GM13977 (cell line): Measurements from ENCODE around the gene TIMP3.

Experiments used
- DNase-seq: peaks from one replicate; pipeline ENCODE4 v3.0.0; 2012; ENCODE audit warnings: low spot score
- in situ Hi-C: fragments of 300-500 bp; cut with MboI; formaldehyde crosslinking; loops from one replicate; pipeline ENCODE4 v1.12.0; 2022; ENCODE audit warnings: low sequenced_read_pairs, low pct_unique_long_range_greater_than_20kb, mixed read lengths, inconsistent platforms; ENCODE audit not compliant: unreplicated experiment
- TF ChIP-seq, protein P1 (sequence below): IDR thresholded peaks from 2 replicates; pipeline ENCODE4 v1.5.1; 2012; ENCODE audit warnings: mild to moderate bottlenecking, control low read depth; ENCODE audit not compliant: insufficient read depth; ENCODE audit errors: extremely low read depth, missing control alignments

Gene TIMP3

DNA sequence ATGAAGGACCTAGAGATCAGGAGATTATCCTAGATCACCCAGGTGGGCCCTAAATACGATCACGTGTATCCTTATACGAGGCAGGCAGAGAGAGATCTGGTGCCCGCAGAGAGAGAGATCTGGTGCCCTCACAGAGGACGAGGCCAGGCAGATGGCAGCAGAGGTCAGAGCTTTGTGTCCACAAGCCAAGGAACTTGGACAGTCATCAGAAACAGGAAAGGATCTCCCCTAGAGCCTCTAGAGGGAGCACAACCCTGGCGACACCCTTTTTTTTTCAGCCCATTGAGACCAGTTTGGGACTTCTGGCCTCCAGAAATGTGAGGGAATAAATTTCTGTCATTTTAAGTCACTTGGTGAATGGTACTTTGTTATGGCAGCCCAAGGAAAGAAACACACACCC is 25.5 kb upstream of the TIMP3 start:
- TF ChIP-seq, protein P1, sequence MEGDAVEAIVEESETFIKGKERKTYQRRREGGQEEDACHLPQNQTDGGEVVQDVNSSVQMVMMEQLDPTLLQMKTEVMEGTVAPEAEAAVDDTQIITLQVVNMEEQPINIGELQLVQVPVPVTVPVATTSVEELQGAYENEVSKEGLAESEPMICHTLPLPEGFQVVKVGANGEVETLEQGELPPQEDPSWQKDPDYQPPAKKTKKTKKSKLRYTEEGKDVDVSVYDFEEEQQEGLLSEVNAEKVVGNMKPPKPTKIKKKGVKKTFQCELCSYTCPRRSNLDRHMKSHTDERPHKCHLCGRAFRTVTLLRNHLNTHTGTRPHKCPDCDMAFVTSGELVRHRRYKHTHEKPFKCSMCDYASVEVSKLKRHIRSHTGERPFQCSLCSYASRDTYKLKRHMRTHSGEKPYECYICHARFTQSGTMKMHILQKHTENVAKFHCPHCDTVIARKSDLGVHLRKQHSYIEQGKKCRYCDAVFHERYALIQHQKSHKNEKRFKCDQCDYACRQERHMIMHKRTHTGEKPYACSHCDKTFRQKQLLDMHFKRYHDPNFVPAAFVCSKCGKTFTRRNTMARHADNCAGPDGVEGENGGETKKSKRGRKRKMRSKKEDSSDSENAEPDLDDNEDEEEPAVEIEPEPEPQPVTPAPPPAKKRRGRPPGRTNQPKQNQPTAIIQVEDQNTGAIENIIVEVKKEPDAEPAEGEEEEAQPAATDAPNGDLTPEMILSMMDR: peak; percentile 15
- in situ Hi-C loops: loop anchor here (25.0 kb wide), 1 partner anchor 114 kb away; no protein-coding TSS in a partner anchor
- DNase-seq: no peak

DNA sequence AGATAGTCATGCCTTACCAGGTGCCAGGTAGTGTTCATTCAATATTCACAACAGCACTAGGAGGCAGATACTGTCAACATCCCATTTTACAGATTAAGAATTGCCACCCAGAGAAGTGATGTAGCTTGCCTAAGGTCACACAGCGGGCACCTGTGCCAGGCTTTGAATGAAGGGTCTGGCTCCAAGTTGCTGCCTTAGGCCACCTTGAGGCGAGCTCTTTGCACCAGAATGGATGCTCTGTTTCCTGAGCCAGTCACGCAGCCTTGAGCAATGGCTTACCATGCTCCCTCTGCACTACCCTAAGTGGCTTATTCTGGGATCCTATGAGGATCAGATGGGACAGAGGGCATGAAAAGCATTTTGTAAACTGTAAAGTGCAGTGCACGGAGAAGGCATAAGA is 25.1 kb upstream of the TIMP3 start:
- DNase-seq: no peak
- TF ChIP-seq, protein P1: no peak
- in situ Hi-C loops: loop anchor here (25.0 kb wide), 1 partner anchor 114 kb away; no protein-coding TSS in a partner anchor

DNA sequence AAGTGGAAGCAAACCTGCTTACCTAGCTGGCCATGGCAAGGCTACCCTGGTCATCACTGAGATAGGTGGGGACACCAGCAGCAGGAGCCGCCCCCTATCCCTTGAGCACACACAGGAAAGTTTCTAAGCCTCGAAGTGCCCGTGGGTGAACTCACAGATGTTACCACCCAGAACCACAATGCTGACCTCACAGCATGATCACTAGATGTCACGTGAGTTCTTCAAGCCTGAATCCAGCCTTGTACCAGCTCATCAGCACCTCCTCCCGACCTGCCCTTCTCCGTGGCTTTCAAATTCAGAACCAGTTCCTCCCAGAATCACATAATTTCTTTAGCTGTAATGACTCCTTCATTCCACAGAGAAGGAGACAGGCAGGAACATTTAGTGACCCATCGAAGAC is 24.7 kb upstream of the TIMP3 start:
- TF ChIP-seq, protein P1: no peak
- no peak for DNase-seq
- in situ Hi-C loops: loop anchor here (25.0 kb wide), 1 partner anchor 115 kb away; no protein-coding TSS in a partner anchor

DNA sequence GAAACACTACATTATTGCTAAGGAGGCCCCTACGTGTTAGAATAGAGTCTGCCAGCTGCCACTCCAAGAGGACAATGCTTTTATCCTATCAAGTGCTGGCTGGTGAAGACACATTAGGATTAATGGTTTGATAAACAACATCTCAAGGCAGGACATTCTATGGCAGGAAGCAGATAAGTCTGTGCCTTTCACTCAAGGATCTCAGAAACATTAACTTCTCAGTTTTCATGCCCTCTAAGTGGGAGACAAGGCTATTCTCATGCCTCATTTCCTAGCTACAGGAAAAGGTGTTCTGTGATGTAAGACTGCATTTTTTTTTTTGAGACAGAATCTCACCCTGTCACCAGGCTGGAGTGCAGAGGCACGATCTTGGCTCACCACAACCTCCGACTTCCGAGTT is 23.5 kb upstream of the TIMP3 start:
- no peak for DNase-seq
- in situ Hi-C loops: loop anchor here (25.0 kb wide), 1 partner anchor 116 kb away; no protein-coding TSS in a partner anchor
- TF ChIP-seq, protein P1: no peak

DNA sequence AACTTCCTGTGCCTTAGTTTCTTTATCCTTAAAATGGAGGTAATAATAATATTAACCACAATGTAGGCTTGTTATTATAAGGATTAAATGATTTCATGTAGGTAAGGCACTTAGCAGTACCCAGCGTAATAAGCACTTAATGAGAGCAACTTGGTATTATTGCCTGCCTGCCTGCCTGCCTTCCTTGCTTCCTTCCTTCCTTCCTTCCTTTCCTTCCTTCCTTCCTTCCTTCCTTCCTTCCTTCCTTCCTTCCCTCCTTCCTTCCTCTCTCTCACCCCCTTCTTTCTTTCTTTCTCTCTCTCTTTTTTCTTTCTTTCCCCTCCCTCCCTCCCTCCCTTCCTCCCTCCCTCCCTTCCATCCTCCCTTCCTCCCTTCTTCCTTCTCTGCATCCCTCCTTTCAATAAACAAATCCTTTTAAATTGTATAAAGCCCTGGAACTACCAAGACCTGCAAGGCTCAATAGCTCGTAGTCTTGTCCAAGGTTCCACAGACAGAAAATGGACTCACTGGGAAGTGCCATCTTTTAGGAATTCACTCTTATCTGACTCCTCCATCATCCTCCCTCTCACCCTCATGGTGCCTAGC is 20.7 kb upstream of the TIMP3 start:
- in situ Hi-C loops: loop anchor here (25.0 kb wide), 1 partner anchor 119 kb away; no protein-coding TSS in a partner anchor
- TF ChIP-seq, protein P1: no peak
- no peak for DNase-seq

DNA sequence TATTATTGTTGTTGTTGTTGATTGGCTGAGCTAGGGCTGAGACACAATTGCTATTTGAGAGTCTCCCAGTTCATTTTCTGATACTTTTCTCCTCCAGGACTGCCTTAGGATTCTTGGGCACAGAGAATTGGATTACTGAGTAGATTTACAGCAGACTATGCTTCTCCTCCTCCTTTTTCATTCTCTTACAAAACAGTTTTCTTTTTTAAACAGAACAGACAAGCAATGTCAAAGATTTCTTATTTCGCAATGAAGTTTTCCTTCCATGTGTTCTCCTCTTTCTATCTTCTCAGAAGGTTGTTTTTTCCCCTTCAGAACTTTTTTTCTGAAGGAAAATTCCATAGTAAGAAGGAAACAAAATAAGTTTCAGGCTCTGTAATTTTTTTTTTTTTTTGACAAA is 19.8 kb upstream of the TIMP3 start:
- TF ChIP-seq, protein P1: no peak
- in situ Hi-C loops: loop anchor here (25.0 kb wide), 1 partner anchor 119 kb away; no protein-coding TSS in a partner anchor
- no peak for DNase-seq
